Activated CD8-positive, alpha-beta memory T cell treated with anti-CD3 and anti-CD28 coated beads for 36 hours (primary cell): ENCODE data around the gene PANK1. TPM values are rescaled to one million over a fixed set of nuclear protein-coding genes. Genes with fewer than 3 reads are reported as not detected.

Experiments used
- CTCF ChIA-PET: fragments of 350-600 bp; sonication (Branson Sonifier 250); formaldehyde crosslinking; loops from one replicate; lab custom pipeline; 2021; ENCODE audit warnings: antibody characterized with exemption; lab: Charles Lee
- POLR2A ChIA-PET: fragments of 350-600 bp; sonication (Branson Sonifier 250); formaldehyde crosslinking; loops from one replicate; lab custom pipeline; 2021; ENCODE audit warnings: antibody characterized with exemption; lab: Charles Lee
- total RNA-seq, 2 experiments: library from RNA; stranded (reverse); gene quantifications; one replicate each; pipeline ENCODE4 v1.2.3, GENCODE V29; 2021

Gene PANK1
- total RNA-seq: 1 to 10 TPM; 3.1 to 3.5 TPM

DNA sequence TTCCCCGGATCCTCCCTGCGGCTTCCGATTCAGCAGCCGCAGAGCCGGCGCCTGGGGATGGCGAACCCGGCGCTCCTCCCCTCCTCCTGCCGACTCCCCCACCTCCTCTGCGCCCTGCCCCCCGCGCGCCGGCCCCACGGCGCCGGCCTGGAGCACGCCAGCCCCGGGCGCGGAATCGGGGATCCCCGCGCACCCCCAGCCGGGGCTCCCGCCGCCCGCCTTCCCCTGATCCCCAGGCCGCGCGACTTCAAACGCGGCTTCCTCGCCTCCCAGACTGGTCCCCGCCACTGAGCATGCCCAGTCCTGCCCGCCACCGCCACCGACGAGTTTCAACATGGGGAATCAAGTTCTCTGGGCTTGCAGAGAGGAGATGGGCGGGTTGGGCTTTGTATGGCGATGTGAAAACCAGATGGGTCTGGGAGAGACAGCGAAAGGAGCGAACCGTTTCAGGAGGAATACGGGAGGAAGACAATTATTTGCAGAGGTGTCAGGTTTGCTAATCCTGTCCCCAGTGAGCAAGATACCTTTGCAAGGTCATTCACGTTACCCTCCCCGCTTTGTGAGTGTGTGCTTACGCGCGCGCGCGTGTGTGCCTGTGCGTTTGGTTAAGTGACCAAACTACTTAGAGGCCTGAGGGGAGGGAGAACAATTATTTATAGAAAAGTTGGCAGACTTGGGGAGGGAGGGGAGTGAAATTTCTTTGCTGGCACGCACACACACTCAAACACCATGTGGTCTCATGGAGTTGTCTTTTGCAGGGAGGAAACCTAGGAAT lies at the start of gene PANK1:
PANK1 (minus strand) TSS at position 276 of the 775 bp plus-strand sequence. CDS start 351 bp downstream, outside the sequence.
- ChIA-PET CTCF (no interaction called here), POLR2A (no interaction called here)

GRCh38 chr10:89693176-89693575 lies 48.1 kb upstream of the PANK1 start:
- POLR2A ChIA-PET: no interaction called here
- CTCF ChIA-PET: interaction anchor here (0.6 kb wide), 1 partner anchor 172 kb away, joined by 3 read pairs; no protein-coding TSS in a partner anchor

DNA sequence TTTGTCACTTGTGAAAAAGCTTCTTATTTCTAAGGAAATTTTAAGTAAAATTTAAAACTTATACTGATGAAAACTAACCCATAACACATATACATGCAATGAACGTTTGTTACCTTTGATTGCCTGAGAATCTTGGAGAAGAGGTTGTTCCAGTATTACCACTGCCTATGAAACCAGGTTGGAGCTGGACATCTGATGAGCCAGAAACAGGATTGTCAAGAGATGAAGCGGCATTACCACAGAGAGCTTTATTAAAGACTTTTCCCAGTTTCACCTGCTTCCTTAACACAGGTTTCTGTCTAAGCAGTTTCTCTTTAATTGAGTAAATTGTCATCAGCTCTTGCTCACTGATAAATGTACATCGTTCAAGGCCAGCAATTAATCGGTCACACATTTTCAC lies 47.4 kb upstream of the PANK1 start:
- POLR2A ChIA-PET: no interaction called here
- CTCF ChIA-PET: no interaction called here

- CTCF ChIA-PET: no interaction called here
- POLR2A ChIA-PET: no interaction called here
Measured at GRCh38 chr10:89690027-89690426, 45.0 kb upstream of the PANK1 start.

- POLR2A ChIA-PET: no interaction called here
- CTCF ChIA-PET: no interaction called here
Measured at GRCh38 chr10:89685936-89686335, 40.9 kb upstream of the PANK1 start.

DNA sequence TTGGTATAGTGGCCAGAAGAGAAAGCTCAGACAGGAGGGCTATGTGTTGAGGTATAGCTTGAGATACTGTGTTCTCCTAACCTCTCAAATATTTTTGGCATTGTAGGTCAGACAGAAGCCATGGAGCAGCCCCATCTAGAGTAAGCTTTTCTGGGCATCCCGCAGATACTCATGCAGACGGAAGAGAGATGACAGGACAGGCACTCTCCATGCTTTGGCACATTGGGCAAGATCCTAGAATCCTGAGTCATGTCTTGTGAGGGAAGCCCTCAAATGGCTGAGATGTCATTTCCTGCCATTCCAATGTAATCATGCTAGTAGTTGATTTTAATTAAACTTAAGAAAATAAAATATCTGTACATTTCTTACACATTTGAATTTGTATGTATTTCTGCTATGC lies 39.6 kb upstream of the PANK1 start:
- POLR2A ChIA-PET: no interaction called here

DNA sequence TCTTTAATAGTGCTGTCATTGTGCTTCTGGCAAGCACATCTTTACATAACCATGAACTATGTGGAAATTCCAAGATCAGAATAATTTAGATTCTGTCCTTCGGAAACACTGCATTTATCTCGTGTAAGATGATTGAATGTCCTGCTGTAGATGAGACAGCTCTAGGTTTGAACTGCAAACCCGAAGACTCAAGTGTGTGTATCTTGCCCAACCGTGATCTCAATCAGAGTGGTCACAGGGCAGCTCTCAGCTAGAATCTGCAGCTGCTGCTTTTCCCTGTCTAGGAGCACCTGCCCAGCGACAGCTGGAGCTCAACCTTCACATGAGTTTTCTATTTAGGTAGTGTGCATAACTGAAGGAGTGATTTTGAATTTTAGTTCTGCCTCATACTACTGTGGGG lies 38.8 kb upstream of the PANK1 start:
- ChIA-PET CTCF (no interaction called here), POLR2A (no interaction called here)

More for the DNA sequence above, 39.6 kb upstream of the PANK1 start:
- CTCF ChIA-PET: interaction anchor here (0.8 kb wide), 1 partner anchor 20 kb away, joined by 3 read pairs; no protein-coding TSS in a partner anchor

- ChIA-PET CTCF (no interaction called here), POLR2A (no interaction called here)
Measured at GRCh38 chr10:89679986-89680385, 34.9 kb upstream of the PANK1 start.

DNA sequence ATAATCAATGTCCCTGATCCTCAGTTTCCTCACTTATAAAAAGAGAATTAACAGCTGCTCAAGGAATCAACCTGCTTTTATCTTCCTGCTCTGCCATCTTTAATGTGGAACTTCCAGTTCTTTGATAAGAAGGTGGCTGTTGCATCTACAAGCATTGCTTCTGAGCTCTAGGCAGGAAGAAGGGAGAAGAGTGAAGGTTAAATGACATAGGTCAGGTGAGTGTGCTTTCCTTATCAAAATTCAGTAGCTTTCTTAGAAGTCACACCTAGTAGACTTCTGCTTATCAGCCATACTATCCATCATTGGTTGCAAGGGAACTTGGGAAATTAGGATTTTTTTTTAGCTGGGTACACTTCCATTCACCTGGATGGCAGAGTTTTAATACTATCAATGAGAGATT lies 32.3 kb upstream of the PANK1 start:
- CTCF ChIA-PET: no interaction called here
- POLR2A ChIA-PET: no interaction called here

DNA sequence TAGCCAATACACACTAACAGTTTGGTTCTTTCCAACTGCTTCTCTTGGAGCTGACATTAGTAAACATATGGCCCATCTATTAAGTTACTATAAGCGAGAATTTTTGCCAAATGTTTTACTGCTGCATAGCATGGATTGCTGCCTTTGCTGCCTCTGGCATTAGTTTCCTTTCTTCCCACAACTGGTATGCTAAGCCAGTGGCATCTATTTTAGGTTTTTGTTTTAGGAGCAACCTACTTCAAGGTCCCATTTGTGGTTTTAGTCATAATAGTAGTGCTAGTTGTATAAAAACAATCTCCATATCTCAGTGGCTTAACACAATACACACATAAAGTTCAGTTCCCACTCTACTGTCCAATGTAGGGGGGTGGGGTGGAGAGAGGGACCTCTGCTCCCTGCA lies 25.9 kb upstream of the PANK1 start:
- ChIA-PET CTCF (interaction anchor here (1.0 kb wide), 1 partner anchor 20 kb away, joined by 3 read pairs; no protein-coding TSS in a partner anchor), POLR2A (no interaction called here)

DNA sequence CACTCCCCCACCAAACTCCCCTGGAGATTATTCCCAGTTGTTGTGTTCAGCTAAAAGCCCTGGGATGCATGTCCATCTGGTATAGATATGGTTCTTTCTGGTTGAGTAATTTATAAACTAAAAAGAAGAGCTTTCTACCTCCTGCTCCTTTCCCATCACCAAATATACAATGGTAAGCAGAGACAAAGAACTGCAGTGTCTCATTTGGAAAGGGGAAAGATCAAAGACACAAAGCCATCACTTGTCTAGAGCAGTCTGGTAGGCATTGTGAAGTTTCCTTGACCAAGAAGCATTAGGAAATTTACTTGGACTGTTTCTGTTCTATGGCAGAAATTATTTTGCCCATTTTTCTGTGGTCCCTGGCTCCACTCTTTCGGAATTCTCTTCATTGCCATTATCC lies 24.9 kb upstream of the PANK1 start:
- CTCF ChIA-PET: no interaction called here
- POLR2A ChIA-PET: no interaction called here

GRCh38 chr10:89668386-89669071 lies 23.5 kb upstream of the PANK1 start:
- ChIA-PET CTCF (no interaction called here), POLR2A (no interaction called here)

DNA sequence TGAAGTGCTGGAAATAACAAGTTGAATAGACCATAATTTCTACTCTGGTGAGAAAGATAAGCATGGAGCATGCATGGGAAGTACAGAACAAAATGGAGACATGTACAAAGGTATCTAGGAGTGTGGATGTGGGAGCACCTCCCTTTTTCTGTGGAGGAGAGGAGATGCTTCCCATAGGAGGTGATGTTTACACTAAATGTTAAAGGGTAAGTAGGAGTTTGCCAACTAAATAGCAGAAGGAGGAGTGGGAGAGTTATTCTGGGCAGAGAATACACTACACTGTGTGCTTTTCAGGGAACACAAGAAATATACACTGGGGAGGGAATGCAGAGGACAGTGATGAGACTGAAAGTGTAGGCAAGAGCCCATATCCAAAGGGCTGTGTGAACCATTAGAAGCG lies 21.1 kb upstream of the PANK1 start:
- ChIA-PET CTCF (no interaction called here), POLR2A (no interaction called here)

- ChIA-PET POLR2A (no interaction called here), CTCF (interaction anchor here (0.9 kb wide), 1 partner anchor 20 kb away, joined by 3 read pairs; no protein-coding TSS in a partner anchor)
Measured at GRCh38 chr10:89665302-89665701, 20.3 kb upstream of the PANK1 start.

GRCh38 chr10:89664203-89664602 lies 19.2 kb upstream of the PANK1 start:
- POLR2A ChIA-PET: no interaction called here
- CTCF ChIA-PET: interaction anchor here (0.9 kb wide), 1 partner anchor 21 kb away, joined by 3 read pairs; no protein-coding TSS in a partner anchor

DNA sequence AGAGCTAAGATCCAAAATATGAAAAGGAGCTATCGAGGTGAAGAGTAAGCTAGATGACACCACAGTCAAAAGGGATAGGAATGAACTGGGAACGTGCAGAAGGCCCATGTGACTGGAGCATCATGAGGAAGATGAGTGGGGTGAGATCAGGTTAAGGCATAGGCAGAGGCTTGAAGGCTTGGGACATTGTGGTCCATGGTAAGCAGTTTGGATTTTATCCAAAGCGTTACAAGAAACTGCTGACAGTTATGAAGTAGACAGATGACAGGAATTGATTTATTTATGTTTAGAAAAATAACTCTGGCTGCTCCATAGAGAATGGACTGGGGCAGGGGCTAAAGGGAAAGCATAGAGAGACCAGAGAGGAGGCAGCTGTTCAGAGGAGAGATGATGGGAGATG lies 18.1 kb upstream of the PANK1 start:
- ChIA-PET POLR2A (no interaction called here), CTCF (no interaction called here)

- POLR2A ChIA-PET: no interaction called here
- CTCF ChIA-PET: no interaction called here
Measured at GRCh38 chr10:89662596-89662995, 17.6 kb upstream of the PANK1 start.

DNA sequence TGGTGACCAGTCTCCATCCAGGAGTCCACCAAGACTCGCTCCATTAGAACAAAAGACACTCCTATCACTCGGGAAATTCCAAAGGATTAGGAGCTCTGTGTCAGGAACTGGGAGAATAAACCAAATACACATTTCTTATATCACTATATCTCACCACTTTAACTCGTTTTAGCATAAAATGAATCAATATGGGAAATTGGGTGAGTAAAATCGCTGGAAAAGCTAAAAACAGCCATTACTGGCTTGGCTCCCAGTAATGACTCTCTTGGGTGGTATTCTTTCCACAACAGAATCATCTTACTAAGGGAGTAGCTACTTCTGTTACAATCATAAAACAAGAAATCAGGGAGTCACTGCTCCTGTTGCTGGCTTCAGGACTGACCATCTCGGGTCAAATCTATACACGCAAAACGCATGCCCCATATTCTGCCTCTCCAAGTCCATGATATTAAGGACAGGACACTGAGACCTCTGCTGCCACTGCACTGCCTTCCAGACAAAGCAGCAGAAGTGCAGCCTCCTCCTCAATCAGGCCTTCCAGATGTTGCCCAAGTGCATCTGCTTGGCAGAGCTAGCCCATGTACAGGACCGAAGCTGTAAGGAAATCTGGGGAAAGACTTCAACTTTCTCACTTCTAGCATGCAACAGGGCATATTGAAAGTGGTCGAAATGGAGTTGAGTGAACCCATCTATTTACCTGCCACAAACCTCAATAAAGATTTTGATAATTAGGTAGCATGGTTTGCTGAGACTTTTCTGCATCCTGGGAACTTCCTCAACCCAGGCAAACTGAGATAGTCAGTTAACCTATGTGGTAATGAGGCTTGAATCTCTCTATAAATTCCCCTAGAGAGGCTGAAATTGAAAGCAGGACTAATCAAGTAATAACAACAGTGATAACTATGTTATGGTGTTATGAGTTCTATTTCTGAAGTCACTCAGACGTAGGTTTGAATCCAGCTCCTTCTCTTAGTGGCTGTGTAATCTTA lies 14.4 kb upstream of the PANK1 start:
- CTCF ChIA-PET: interaction anchor here (1.3 kb wide), 1 partner anchor 9 kb away, joined by 3 read pairs; no protein-coding TSS in a partner anchor
- POLR2A ChIA-PET: no interaction called here

DNA sequence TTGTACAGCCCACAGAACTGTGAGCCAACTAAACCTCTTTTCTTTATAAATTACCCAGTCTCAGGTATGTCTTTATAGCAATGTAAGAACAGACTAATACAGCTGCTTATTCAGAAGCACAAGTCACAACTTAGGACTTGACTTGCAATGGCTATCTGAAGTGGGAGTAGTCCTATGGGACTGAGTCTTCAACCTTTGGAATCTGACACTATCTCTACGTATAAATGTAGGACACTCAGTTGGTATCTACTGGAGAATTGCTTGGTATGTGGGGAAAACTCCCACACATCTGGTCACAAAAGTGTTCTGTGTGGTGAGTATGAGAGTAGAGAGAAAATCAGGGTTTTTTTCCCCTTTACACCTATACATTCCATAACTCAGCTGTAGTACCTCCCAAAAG lies 12.3 kb upstream of the PANK1 start:
- ChIA-PET POLR2A (no interaction called here), CTCF (no interaction called here)
